Bronchial epithelial cell (primary cell): Measurements from ENCODE around the gene SUN1. TPM values are rescaled to one million over a fixed set of nuclear protein-coding genes. Genes with fewer than 3 reads are reported as not detected.

Experiments
- DNase-seq: peaks from one replicate; pipeline ENCODE4 v3.0.0-alpha.2; 2010; ENCODE audit warnings: low read depth
- FAIRE-seq: peaks from 2 replicates; lab custom pipeline; 2011; peaks lifted over from hg19 to GRCh38; lab: Jason Lieb, UNC
- H3K27me3 ChIP-seq: 2 replicates; pipeline ENCODE4 v1.5.1; 2011; ENCODE audit warnings: low read length; ENCODE audit not compliant: control insufficient read depth, insufficient read depth
- H3K36me3 ChIP-seq: 2 replicates; pipeline ENCODE4 v1.5.1; 2011; ENCODE audit warnings: low read length; ENCODE audit not compliant: control insufficient read depth, insufficient read depth
- H3K4me3 ChIP-seq: 2 replicates; pipeline ENCODE4 v1.5.1; 2011; ENCODE audit warnings: mild to moderate bottlenecking, low read depth, low read length, control low read depth
- total RNA-seq: library from RNA; depleted of rRNA; stranded (reverse); fragments of >200 nt; gene quantifications from 2 replicates; pipeline ENCODE4 v1.2.1, GENCODE V29; 2014
- TF ChIP-seq, protein P1 (sequence below): IDR thresholded peaks from 2 replicates; pipeline ENCODE4 v1.5.1; 2011; ENCODE audit warnings: mild to moderate bottlenecking, moderate library complexity, low read length, control low read depth, inconsistent platforms; ENCODE audit not compliant: insufficient read depth, severe bottlenecking

SUN1 gene
- total RNA-seq, 1 donor from 2014 or later: 176 TPM

DNA sequence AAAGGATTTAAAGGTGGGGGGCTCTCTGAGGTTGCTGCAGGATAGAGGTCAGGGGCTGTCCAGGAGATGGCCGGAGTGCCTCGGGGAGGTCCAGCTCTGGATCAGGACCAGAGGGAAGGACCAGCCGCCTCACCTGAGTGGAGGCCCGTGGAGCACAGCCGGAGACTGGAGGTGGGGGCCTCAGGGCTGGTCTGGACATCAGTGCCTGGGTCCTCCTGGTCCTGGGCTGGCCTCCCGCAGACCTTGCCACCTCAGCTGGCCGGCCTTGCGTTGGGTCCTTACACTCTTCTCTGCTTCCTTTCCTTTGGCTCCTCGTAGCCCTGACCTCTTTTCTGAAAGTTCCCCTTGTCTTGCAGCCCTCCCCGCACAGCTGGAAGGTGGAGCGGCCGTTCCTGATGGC lies 2.0 kb downstream of the SUN1 start:
- H3K36me3 ChIP-seq: peaks cover 8% of the 10 kb centered on the region
- FAIRE-seq (no peak), DNase-seq (no peak)
- H3K4me3 ChIP-seq: no peak overlapping the region
- TF ChIP-seq, protein P1, sequence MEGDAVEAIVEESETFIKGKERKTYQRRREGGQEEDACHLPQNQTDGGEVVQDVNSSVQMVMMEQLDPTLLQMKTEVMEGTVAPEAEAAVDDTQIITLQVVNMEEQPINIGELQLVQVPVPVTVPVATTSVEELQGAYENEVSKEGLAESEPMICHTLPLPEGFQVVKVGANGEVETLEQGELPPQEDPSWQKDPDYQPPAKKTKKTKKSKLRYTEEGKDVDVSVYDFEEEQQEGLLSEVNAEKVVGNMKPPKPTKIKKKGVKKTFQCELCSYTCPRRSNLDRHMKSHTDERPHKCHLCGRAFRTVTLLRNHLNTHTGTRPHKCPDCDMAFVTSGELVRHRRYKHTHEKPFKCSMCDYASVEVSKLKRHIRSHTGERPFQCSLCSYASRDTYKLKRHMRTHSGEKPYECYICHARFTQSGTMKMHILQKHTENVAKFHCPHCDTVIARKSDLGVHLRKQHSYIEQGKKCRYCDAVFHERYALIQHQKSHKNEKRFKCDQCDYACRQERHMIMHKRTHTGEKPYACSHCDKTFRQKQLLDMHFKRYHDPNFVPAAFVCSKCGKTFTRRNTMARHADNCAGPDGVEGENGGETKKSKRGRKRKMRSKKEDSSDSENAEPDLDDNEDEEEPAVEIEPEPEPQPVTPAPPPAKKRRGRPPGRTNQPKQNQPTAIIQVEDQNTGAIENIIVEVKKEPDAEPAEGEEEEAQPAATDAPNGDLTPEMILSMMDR: no peak
- no peaks in the 10 kb centered on the region for H3K27me3 ChIP-seq

GRCh38 chr7:835021-835420 lies 2.7 kb downstream of the SUN1 start:
- Histone ChIP-seq H3K27me3 (no peaks in the 10 kb centered on the region), H3K36me3 (peaks cover 10% of the 10 kb centered on the region), H3K4me3 (no peak overlapping the region)
- DNase-seq (no peak), FAIRE-seq (no peak)
- TF ChIP-seq, protein P1: no peak

DNA sequence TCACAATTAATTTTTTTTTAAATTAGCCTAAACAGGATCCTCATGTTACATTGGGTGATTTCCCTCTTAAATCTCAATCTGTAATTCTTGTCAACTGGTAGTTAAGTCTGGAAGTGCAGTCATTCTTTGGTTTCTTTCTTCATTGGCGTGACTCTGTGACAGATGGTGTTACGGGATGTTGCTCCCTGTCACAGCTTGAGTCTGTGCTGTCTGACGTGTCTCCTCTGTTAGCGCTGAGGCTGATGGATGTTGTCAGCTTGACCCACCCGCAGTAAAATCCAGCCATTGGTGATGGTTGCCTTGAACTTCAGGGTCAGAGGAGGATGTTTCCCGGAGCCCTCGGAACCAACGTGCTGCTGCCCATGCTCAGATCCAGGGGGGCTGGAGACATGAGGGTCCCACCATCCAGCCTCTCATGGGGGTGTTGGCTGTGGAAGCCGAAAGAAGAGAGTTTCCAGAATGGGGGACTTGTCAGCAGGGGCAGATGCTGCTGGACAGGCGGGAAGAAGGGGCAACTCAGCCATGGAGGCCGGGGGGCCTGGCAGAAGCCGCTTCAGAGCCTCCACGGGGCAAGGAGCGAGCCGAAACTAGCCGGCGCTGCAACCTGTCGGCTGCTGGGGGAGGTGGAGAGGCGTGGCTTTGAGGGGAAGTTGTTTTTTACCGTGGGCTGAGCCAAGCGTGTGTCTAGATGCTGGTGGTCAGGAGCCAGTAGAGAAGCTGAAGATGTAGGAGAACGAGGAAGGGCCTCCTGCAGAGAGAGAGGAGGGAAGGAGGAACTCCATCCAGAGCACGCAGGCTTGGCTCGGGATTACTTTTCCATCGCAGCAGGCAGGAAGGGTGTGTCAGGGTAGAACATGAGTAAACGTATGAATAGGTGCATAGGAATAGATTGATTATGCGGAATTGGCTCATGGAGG lies 3.5 kb downstream of the SUN1 start:
- TF ChIP-seq, protein P1: no peak
- no peak overlapping the region for H3K4me3 ChIP-seq
- peak; percentile 92 for DNase-seq
- H3K36me3 ChIP-seq: peaks cover 13% of the 10 kb centered on the region
- no peaks in the 10 kb centered on the region for H3K27me3 ChIP-seq
- peak; percentile 99 for FAIRE-seq

DNA sequence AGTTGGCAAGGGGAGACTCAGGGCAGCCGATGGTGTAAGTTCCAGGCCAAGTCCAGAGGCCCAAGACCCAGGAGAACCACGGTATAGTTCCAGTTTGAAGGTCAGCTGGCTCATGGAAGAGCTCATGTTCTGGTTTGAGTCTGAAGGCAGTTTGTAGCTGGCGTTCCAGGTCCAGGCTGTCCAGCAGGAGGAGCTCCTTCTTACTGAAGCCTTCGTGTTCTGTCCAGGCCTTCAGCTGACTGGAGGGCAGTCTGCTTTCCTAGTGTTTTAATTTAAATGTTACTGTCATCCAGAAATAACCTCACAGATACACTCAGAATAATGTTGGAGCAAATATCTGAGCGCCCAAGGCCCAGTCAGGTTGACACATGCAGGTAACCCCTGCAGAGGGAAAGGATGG lies 4.2 kb downstream of the SUN1 start:
- DNase-seq (no peak), FAIRE-seq (no peak)
- Histone ChIP-seq H3K27me3 (no peaks in the 10 kb centered on the region), H3K36me3 (peaks cover 13% of the 10 kb centered on the region), H3K4me3 (no peak overlapping the region)
- TF ChIP-seq, protein P1: peak; percentile 77

- FAIRE-seq (no peak), DNase-seq (no peak)
- H3K4me3 ChIP-seq: no peak overlapping the region
- H3K27me3 ChIP-seq: no peaks in the 10 kb centered on the region
- TF ChIP-seq, protein P1: no peak
- peaks cover 16% of the 10 kb centered on the region for H3K36me3 ChIP-seq
These were observed 4.7 kb downstream of the SUN1 start for GRCh38 chr7:837001-837400.
